Small intestine (tissue), 7 donors: ENCODE measurements around the gene TMEM150A. TPM values are rescaled to one million over a fixed set of nuclear protein-coding genes. Genes with fewer than 3 reads are reported as not detected.
"Not testable (repeated sequence)": the region's sequence is repeated elsewhere in the genome, so short reads cannot be mapped to it uniquely, and the experiment has no call there.

ENCODE experiments used
- DNase-seq, 2 donors: peaks; one replicate each; pipeline versions ENCODE4 v3.0.0 to v3.0.0-alpha.2; 2013
- FAIRE-seq: peaks from 2 replicates; lab custom pipeline; 2012; peaks lifted over from hg19 to GRCh38; lab: Jason Lieb, UNC
- H3K27ac ChIP-seq, 3 donors: one replicate each; pipeline ENCODE4 v1.5.1; 2013; ENCODE audit warnings: low read length in 2 of 3, mild to moderate bottlenecking in 2 of 3, control low read depth in 1 of 3, inconsistent platforms in 1 of 3, low read depth in 1 of 3, moderate library complexity in 1 of 3
- H3K27me3 ChIP-seq, 3 donors: one replicate each; pipeline ENCODE4 v1.6.1; 2013; ENCODE audit warnings: low read length in 3 of 3, inconsistent platforms in 1 of 3; ENCODE audit not compliant: control insufficient read depth in 3 of 3, insufficient read depth in 3 of 3
- H3K36me3 ChIP-seq, 3 donors: one replicate each; pipeline ENCODE4 v1.6.1; 2013; ENCODE audit warnings: low read length in 3 of 3, inconsistent platforms in 1 of 3, low read depth in 1 of 3, mild to moderate bottlenecking in 1 of 3, moderate library complexity in 1 of 3; ENCODE audit not compliant: control insufficient read depth in 3 of 3, insufficient read depth in 2 of 3
- H3K4me1 ChIP-seq, 3 donors: one replicate each; pipeline ENCODE4 v1.6.1; 2013; ENCODE audit warnings: low read length in 2 of 3, inconsistent platforms in 1 of 3, low read depth in 1 of 3, mild to moderate bottlenecking in 1 of 3, moderate library complexity in 1 of 3; ENCODE audit not compliant: control insufficient read depth in 3 of 3, insufficient read depth in 2 of 3
- H3K4me3 ChIP-seq, 3 donors: one replicate each; pipeline ENCODE4 v1.5.1; 2013; ENCODE audit warnings: low read length in 3 of 3, control low read depth in 1 of 3, inconsistent platforms in 1 of 3, low read depth in 1 of 3, mild to moderate bottlenecking in 1 of 3, moderate library complexity in 1 of 3
- H3K9me3 ChIP-seq, 2 donors: one replicate each; pipeline ENCODE4 v1.6.1; 2013; ENCODE audit warnings: low read depth in 1 of 2, low read length in 1 of 2; ENCODE audit not compliant: control insufficient read depth in 2 of 2, insufficient read depth in 1 of 2
- WGBS, 3 donors: extraction: QIAGEN DNeasy Blood & Tissue Kit; methylation state at CpG; one replicate each; pipeline ENCODE4 v1.1.7; 2013; 5-methylcytosine and 5-hydroxymethylcytosine counted together
- polyA plus RNA-seq, 4 donors: library from polyadenylated mRNA; stranded (reverse) in 3 of 4; unstranded in 1 of 4; fragments of 200-250 nt in 3 of 4; fragments of 120-200 nt in 1 of 4; gene quantifications; one replicate each; pipeline versions ENCODE4 v1.2.1 to v1.2.3, GENCODE V29; 2013
- donor health status: healthy with polysubstance abuse.
- donor health status: control.
- donor health status: control.
- donor health status: Bipolar disorder and iron deficiency.
- donor health status: healthy.

TMEM150A gene
- polyA plus RNA-seq, 4 donors, result 12.5 to 40.0 (median 31.0) TPM

GRCh38 chr2:85594715-85595300, 7.7 kb downstream of the TMEM150A start:
- peaks cover 0 to 33% (median 7%) of the 10 kb centered on the region in 3 donors for H3K36me3 ChIP-seq
- no peak for FAIRE-seq
- no peaks in the 10 kb centered on the region for H3K9me3 ChIP-seq
- DNase-seq, result no peak
- H3K4me3 ChIP-seq, result peak overlapping the region; percentile 53 to 79 (median 76)
- peak overlapping the region; percentile 57 to 94 (median 91) for H3K27ac ChIP-seq
- whole genome bisulfite sequencing, 3 donors, result 16 to 20% (median 17%) methylated on average over 13 of the region's 13 CpGs
- peaks cover 6 to 37% (median 6%) of the 10 kb centered on the region in 3 donors for H3K4me1 ChIP-seq
- no peaks in the 10 kb centered on the region for H3K27me3 ChIP-seq

GRCh38 chr2:85593023-85593422, 9.5 kb downstream of the TMEM150A start:
- Histone ChIP-seq H3K4me1 (peaks cover 4 to 30% (median 6%) of the 10 kb centered on the region in 3 donors), H3K27ac (no peak overlapping the region)

GRCh38 chr2:85592299-85592698, 10.2 kb downstream of the TMEM150A start:
- not testable (repeated sequence) for H3K27ac ChIP-seq, DNase-seq, H3K27me3 ChIP-seq, H3K9me3 ChIP-seq, H3K4me3 ChIP-seq, FAIRE-seq
- Histone ChIP-seq H3K4me1 (peaks cover 4 to 23% (median 6%) of the 10 kb centered on the region in 3 donors), H3K36me3 (peaks cover 0 to 11% (median 0%) of the 10 kb centered on the region in 3 donors)
- WGBS, 3 donors, result 61 to 82% (median 72%) methylated on average over 9 of the region's 9 CpGs

More at GRCh38 chr2:85593023-85593422, 9.5 kb downstream of the TMEM150A start:
- FAIRE-seq (no peak), DNase-seq (no peak)
- no peaks in the 10 kb centered on the region for H3K9me3 ChIP-seq
- WGBS, 3 donors, result 29 to 72% (median 61%) methylated on average over 2 to 3 of the region's 3 CpGs
- peaks cover 0 to 16% (median 0%) of the 10 kb centered on the region in 3 donors for H3K36me3 ChIP-seq
- no peak overlapping the region for H3K4me3 ChIP-seq
- no peaks in the 10 kb centered on the region for H3K27me3 ChIP-seq

- H3K4me1 ChIP-seq, result peaks cover 2 to 15% (median 7%) of the 10 kb centered on the region in 3 donors
- no peak for FAIRE-seq
Observed at GRCh38 chr2:85591563-85591962, 10.9 kb downstream of the TMEM150A start.

GRCh38 chr2:85590950-85591349, 11.5 kb downstream of the TMEM150A start:
- no peaks in the 10 kb centered on the region for H3K27me3 ChIP-seq
- DNase-seq (no peak), FAIRE-seq (no peak)
- H3K36me3 ChIP-seq, result peaks cover 0 to 2% (median 0%) of the 10 kb centered on the region in 3 donors
- H3K27ac ChIP-seq, result peak overlapping the region in 1 of 3 donors; percentile 75
- H3K4me3 ChIP-seq, result no peak overlapping the region
- 75 to 84% (median 79%) methylated on average over 2 of the region's 2 CpGs for WGBS, 3 donors
- peaks cover 0 to 14% (median 12%) of the 10 kb centered on the region in 3 donors for H3K4me1 ChIP-seq
- no peaks in the 10 kb centered on the region for H3K9me3 ChIP-seq

More at GRCh38 chr2:85591563-85591962, 10.9 kb downstream of the TMEM150A start:
- 80 to 85% (median 81%) methylated on average over 12 of the region's 12 CpGs for WGBS, 3 donors
- Histone ChIP-seq H3K9me3 (no peaks in the 10 kb centered on the region), H3K27ac (no peak overlapping the region), H3K27me3 (no peaks in the 10 kb centered on the region), H3K36me3 (peaks cover 0 to 4% (median 0%) of the 10 kb centered on the region in 3 donors), H3K4me3 (no peak overlapping the region)
- no peak for DNase-seq

GRCh38 chr2:85589982-85590791, 12.3 kb downstream of the TMEM150A start:
- DNase-seq (no peak), FAIRE-seq (no peak)
- Histone ChIP-seq H3K4me1 (peaks cover 2 to 21% (median 19%) of the 10 kb centered on the region in 3 donors), H3K36me3 (peaks cover 0 to 2% (median 0%) of the 10 kb centered on the region in 3 donors), H3K9me3 (no peaks in the 10 kb centered on the region), H3K27ac (peak overlapping the region in 1 of 3 donors; percentile 75), H3K27me3 (no peaks in the 10 kb centered on the region), H3K4me3 (no peak overlapping the region)
- WGBS, 3 donors, result 52 to 72% (median 72%) methylated on average over 7 of the region's 7 CpGs

- DNase-seq, result no peak
- H3K27me3 ChIP-seq, result no peaks in the 10 kb centered on the region
- H3K27ac ChIP-seq, result no peak overlapping the region
- WGBS, 3 donors, result 87 to 94% (median 93%) methylated on average over 4 of the region's 4 CpGs
- no peaks in the 10 kb centered on the region for H3K9me3 ChIP-seq
- H3K4me3 ChIP-seq, result no peak overlapping the region
- peaks cover 0 to 2% (median 0%) of the 10 kb centered on the region in 3 donors for H3K36me3 ChIP-seq
- FAIRE-seq, result no peak
- H3K4me1 ChIP-seq, result peaks cover 2 to 20% (median 14%) of the 10 kb centered on the region in 3 donors
Observed at GRCh38 chr2:85589181-85589580, 13.3 kb downstream of the TMEM150A start.

- Histone ChIP-seq H3K9me3 (no peaks in the 10 kb centered on the region), H3K27me3 (no peaks in the 10 kb centered on the region), H3K36me3 (peaks cover 0 to 2% (median 0%) of the 10 kb centered on the region in 3 donors), H3K27ac (peak overlapping the region in 1 of 3 donors; percentile 47), H3K4me1 (peaks cover 2 to 24% (median 15%) of the 10 kb centered on the region in 3 donors), H3K4me3 (no peak overlapping the region)
- WGBS, 3 donors, result 80 to 93% (median 85%) methylated on average over 4 of the region's 4 CpGs
- DNase-seq (no peak), FAIRE-seq (no peak)
Observed at GRCh38 chr2:85588645-85589044, 13.9 kb downstream of the TMEM150A start.
